ENCODE data around the gene CD300E.
A peak's percentile ranks its signal among the peaks of the same experiment; 100 is the strongest.

DNA sequence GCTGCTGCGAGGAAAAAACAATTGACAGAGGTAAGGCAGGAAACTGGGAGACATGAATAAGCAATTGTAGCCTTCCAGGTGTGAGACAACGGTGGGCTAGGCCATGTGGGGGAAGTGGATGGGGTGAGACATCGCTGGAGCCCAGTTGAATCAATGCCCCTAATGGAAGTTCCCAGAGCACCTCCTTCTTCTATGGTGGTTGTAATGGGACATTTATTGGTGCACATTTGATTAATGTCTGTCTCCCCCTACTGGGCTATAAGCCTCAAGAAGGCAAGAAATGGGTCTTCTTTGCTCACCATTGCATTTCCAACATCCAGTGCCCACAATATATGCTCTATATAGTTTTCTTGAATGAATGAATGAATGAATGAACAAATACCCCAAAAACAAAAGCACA lies 22.7 kb upstream of the CD300E start:
- TF ChIP-seq, protein P1, sequence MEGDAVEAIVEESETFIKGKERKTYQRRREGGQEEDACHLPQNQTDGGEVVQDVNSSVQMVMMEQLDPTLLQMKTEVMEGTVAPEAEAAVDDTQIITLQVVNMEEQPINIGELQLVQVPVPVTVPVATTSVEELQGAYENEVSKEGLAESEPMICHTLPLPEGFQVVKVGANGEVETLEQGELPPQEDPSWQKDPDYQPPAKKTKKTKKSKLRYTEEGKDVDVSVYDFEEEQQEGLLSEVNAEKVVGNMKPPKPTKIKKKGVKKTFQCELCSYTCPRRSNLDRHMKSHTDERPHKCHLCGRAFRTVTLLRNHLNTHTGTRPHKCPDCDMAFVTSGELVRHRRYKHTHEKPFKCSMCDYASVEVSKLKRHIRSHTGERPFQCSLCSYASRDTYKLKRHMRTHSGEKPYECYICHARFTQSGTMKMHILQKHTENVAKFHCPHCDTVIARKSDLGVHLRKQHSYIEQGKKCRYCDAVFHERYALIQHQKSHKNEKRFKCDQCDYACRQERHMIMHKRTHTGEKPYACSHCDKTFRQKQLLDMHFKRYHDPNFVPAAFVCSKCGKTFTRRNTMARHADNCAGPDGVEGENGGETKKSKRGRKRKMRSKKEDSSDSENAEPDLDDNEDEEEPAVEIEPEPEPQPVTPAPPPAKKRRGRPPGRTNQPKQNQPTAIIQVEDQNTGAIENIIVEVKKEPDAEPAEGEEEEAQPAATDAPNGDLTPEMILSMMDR (IDR thresholded peaks at IDR 0.05) = peak in 5 of 6 experiments; percentile 24 to 61 (median 33)
- TF ChIP-seq POLR2A (IDR thresholded peaks at IDR 0.05) = no peak
